HG03460 (cell line): Measurements from ENCODE around the gene MIEF2.
"Not testable (repeated sequence)": the region's sequence is repeated elsewhere in the genome, so short reads cannot be mapped to it uniquely, and the experiment has no call there.

ENCODE experiments used
- ATAC-seq: cut with Tn5 transposase; IDR thresholded peaks from one replicate; pipeline ENCODE4 v1.9.1; 2021; ENCODE audit not compliant: unreplicated experiment

The MIEF2 gene

GRCh38 chr17:18285296-18285695 lies 24.8 kb downstream of the MIEF2 start:
- ATAC-seq: no peak

DNA sequence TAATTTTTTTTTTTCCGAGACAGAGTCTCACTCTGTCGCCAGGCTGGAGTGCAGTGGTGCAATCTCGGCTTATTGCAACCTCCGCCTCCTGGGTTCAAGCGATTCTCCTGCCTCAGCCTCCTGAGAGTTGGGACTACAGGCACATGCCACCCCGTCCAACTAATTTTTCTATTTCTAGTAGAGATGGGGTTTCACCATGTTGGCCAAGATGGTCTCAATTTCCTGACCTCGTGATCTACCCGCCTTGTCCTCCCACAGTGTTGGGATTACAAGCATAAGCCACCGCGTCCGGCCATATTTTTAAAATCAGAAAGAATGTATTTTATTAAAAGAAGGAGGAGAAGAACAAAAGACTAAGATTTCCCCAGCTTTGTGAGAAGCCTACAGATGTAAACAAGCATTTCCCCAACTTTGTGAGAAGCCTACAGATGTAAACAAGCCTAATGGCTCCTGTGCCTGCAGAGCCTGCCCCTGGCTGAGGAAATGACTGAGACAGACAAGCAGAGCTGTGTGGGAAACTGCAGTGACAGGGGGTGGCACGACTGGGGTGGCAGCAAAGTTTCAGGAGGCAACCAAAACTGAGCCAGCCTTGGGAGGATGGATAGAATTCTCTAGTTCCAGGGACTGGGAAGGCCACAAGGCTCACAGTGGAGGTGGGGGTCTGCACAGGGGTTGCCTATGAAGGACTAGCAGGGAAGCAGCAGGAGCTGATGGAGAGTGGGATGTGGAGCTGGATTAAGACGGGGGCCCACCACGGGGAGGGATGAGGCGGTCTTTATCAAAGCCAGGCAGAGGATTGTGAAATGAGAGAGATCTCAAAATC lies 31.5 kb downstream of the MIEF2 start:
- no peak for ATAC-seq

DNA sequence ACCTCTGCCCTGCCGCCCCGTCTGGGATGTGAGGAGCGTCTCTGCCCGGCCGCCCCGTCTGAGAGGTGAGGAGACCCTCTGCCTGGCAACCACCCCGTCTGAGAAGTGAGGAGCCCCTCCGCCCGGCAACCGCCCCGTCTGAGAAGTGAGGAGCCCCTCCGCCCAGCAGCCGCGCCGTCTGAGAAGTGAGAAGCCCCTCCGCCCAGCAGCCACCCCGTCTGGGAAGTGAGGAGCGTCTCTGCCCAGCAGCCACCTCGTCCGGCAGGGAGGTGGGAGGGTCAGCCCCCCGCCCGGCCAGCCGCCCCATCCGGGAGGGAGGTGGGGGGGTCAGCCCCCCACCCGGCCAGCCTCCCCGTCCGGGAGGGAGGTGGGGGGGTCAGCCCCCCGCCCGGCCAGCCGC lies 37.6 kb downstream of the MIEF2 start:
- not testable (repeated sequence) for ATAC-seq

- no peak for ATAC-seq
These were observed 40.4 kb downstream of the MIEF2 start for GRCh38 chr17:18300725-18301480.

DNA sequence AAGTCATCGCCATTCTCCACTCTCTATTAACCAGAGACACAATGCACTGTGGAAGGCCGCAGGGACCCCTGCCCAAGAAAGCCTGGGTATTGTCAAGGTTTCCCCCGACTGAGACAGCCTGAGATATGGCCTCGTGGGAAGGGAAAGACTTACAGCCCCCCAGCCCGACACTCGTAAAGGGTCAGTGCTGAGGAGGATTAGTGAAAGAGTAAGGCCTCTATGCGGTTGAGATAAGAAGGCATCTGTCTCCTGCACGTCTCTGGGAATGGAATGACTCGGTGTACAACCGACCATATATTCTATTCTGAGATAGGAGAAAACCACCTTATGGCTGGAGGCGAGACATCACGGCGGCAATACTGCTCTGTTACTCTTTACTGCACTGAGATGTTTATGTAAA lies 42.7 kb downstream of the MIEF2 start:
- not testable (repeated sequence) for ATAC-seq

GRCh38 chr17:18309202-18309601 lies 48.7 kb downstream of the MIEF2 start:
- no peak for ATAC-seq

- ATAC-seq: no peak
These were observed 53.7 kb downstream of the MIEF2 start for GRCh38 chr17:18314059-18314730.

DNA sequence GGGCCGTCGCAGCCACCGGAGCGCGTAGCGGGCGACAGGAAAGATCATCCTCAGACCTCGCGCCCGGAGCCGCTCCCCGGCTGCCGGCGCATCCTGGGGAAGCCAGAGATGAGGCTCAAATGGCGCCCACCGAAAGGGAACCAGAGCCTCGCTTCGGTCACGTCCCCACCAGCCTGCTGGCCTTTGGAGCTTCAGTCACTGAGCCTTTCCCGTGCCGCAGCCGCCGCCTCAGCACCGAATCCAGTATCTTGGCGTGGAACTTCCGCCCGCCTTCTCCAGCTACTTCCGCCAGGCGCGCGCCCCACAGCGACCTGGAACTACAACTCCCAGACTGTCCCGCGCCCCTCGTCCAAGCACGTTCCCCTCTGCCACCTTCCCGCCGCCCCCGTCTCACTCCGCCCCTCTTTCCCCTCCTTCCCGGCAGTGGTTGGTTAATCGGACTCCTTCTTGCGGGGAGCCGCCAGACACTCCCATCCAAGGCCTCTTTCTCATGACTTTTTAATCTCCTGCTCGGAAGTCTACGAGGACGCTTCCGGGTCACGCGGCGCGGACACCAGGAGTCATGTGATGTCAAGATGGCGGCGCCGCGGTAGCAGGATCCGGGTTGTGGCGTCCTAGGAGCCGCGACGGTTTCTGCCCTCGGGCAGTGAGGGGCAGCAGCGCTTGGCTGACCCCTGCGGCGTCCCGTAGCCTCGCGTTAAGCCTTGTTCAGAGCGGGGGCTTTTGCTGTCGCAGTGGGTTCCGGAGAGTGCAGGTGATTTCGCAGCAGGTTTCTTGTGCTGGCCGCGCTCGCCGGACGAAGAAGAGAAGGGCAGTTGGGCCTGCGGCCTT lies 54.5 kb downstream of the MIEF2 start, which contains the start of the genes SMCR8 and TOP3A:
Gene SMCR8 (plus strand): TSS at position 563 of the 831 bp plus-strand sequence. CDS start 497 bp downstream, outside the sequence.
Gene TOP3A (minus strand): TSS at position 264 of the 831 bp plus-strand sequence. CDS start 216 bp downstream, at position 48.
- ATAC-seq: peak; percentile 73

- no peak for ATAC-seq
These were observed 55.1 kb downstream of the MIEF2 start for GRCh38 chr17:18315562-18315922.

DNA sequence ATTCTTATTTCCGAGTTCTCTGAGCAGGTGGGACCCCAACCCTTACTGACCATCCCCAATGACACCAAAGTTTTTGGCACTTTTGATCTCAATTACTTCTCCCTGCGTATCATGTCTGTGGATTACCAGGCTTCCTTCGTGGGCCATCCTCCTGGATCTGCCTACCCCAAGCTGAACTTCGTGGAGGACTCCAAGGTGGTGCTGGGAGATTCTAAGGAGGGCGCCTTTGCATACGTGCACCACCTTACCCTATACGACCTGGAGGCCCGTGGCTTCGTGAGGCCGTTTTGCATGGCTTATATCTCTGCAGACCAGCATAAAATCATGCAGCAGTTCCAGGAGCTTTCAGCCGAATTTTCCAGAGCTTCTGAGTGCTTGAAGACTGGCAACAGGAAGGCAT lies 55.5 kb downstream of the MIEF2 start:
- no peak for ATAC-seq
